Fibroblast of villous mesenchyme (primary cell): ENCODE results near the gene RNF215. TPM values are rescaled to one million over a fixed set of nuclear protein-coding genes. Genes with fewer than 3 reads are reported as not detected.

Experiments used
- DNase-seq: peaks from one replicate; pipeline ENCODE4 v3.0.0-alpha.2; 2010; ENCODE audit warnings: low read depth
- H3K4me3 ChIP-seq: 2 replicates; pipeline ENCODE4 v1.5.1; 2011; ENCODE audit warnings: low read depth, mild to moderate bottlenecking, low read length
- total RNA-seq: library from RNA; depleted of rRNA; stranded (reverse); fragments of >200 nt; gene quantifications from 2 replicates; pipeline ENCODE4 v1.2.3, GENCODE V29; 2012
- TF ChIP-seq, protein P1 (sequence below): IDR thresholded peaks from 2 replicates; pipeline ENCODE4 v1.5.1; 2012; ENCODE audit warnings: low read depth, mild to moderate bottlenecking, low read length; ENCODE audit not compliant: insufficient read depth

Gene RNF215
- total RNA-seq, 1 donor = 20.3 TPM

DNA sequence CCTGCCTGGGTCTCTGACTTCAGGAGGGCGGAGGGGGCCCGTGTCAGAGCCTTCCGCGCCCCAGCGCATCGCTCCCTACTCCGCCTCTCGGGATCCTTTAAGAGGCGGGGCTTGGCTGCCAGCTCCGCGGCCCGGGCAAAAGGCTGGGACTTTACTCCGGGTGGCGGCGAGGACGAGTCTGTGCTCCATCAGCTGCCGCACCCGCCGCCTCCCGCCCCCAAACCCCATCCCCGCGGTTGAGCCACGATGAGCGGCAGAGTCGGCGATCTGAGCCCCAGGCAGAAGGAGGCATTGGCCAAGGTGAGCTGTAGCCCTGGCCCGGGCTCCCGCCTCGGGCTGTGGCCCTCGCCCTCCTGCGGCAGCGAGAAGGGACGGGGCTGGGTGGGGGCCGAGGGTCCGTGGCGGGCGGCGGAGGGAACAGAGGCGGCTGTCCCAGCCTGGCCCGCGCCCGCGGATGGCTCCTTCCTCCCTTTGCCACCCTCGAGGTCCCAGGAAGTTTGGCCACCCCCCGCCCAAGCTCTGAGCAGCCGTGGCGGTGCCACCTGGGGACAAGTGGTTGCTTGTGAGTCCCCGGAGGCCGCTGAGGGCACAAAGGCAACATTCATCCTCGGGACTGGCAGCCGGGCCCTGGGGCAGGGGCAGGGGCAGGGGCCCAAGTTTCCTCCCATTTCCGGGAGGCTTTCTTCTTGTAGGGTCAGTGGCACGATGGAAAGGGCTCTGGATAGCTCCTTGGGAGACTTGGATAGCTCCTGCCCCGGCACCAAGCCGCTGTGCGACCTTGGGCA lies 9.9 kb upstream of the RNF215 start, which contains the start of gene SEC14L2:
Gene SEC14L2 (plus strand): TSS at position 148 of the 785 bp plus-strand sequence. CDS start 99 bp downstream, at position 247.
- TF ChIP-seq, protein P1, sequence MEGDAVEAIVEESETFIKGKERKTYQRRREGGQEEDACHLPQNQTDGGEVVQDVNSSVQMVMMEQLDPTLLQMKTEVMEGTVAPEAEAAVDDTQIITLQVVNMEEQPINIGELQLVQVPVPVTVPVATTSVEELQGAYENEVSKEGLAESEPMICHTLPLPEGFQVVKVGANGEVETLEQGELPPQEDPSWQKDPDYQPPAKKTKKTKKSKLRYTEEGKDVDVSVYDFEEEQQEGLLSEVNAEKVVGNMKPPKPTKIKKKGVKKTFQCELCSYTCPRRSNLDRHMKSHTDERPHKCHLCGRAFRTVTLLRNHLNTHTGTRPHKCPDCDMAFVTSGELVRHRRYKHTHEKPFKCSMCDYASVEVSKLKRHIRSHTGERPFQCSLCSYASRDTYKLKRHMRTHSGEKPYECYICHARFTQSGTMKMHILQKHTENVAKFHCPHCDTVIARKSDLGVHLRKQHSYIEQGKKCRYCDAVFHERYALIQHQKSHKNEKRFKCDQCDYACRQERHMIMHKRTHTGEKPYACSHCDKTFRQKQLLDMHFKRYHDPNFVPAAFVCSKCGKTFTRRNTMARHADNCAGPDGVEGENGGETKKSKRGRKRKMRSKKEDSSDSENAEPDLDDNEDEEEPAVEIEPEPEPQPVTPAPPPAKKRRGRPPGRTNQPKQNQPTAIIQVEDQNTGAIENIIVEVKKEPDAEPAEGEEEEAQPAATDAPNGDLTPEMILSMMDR = no peak
- DNase-seq = peak; percentile 38
- H3K4me3 ChIP-seq = peak within 1 kb of the TSS; percentile 85

DNA sequence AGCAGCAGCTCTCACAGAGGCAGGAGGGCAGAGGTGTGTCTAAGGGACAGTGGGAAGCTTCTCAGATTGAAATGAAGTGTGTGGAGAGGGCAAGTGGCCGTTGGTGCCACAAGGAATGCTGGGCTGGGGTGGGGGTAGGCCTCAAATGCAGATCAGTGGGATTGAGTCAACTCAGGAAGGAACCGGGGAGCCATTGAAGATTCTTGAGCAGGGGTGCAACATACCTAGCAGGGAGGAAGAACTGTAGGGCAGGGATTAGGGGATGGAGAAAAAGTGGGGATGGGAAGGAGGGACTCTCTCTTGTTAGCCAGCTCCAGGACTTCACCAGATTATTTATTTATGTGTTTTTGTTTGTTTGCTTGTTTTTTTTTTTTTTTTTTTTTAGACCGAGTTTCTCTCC lies 6.7 kb upstream of the RNF215 start:
- TF ChIP-seq, protein P1 = no peak
- no peak overlapping the region for H3K4me3 ChIP-seq
- DNase-seq = no peak

DNA sequence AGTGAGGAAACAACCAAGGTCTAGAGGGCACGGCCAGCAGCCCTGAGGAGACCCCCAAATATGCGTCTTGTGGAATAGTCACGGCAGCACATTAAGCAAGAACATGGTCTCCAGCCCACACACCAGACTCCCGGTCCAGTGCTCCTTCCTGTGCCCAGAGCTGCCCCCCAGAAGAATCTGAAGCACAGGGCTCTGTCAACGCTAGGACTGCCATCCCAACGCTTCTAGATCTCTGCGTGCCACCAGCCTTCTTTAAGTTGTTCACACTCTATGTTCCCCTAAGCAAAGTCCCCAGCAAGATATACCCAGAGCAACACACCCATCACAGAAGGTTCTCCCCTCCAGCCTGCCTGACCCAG lies 6.1 kb upstream of the RNF215 start:
- TF ChIP-seq, protein P1 = no peak
- H3K4me3 ChIP-seq = no peak overlapping the region
- DNase-seq = no peak

DNA sequence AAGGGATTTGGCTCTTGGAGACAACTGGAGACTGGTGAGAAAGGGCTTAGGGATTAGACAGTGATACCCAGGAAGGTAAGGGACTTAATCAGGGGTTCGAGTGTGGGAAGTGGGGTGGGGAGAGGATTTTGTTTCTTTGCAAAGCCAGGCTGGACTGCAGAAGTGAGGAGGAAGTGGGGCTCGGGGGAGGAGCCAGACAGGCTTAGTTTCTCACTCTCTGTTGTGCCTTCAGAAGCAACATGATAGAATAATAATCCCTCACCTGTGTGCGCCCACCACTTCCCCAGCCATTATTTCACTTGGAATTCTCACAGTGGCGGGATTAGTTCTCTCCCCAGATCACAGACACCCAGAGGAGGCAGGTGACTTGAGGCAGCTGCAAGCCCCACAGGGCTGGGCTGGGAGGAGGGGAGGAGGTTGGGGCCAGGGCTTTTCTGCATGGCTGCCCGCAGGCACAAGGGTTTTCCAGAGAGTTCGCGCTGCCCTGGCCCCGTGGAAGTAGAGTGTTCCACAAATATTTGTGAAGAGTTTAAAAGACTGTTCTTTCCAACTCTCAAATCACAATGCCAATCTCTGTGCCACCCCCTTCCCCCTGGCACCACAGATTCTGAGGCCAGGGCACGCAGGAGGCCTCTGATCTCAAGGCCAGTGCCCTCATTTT lies 5.6 kb upstream of the RNF215 start:
- TF ChIP-seq, protein P1 = no peak
- DNase-seq = no peak

DNA sequence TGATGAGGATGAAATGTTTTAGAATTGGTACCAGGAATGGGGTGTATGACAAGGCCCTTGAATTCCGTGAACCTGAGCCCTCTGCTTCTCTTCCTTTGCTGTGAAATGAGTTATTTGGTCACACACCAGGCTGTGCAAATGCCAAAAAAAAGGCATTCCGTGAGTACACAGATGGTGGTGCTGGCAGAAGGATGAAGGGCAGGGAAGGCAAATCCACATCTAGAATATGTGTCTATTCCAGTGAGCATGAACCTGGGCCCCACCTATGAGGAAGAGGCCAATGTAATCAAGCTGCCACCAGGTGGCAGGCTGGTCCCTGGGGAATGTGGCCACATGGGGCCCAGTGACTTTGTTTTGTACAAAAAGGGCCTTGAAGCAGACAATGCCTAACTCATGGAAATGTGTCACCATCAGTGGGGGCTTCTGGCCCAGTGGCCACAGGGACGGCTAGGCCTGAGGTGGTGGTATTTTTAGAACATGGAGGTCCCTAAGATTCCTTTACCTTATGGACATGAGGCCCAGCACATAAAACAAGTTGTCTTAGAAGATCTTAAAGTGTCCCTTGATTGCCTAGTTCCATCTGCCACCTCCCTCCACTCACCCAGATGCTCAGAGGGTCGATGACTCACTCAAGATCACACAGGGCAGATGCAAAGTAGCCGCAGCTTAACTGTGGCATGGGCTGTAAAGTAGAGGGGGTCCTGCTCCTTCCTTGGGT lies 3.9 kb upstream of the RNF215 start:
- no peak overlapping the region for H3K4me3 ChIP-seq
- DNase-seq = peak; percentile 72
- TF ChIP-seq, protein P1 = peak; percentile 81

More for the DNA sequence above, 5.6 kb upstream of the RNF215 start:
- H3K4me3 ChIP-seq = no peak overlapping the region

DNA sequence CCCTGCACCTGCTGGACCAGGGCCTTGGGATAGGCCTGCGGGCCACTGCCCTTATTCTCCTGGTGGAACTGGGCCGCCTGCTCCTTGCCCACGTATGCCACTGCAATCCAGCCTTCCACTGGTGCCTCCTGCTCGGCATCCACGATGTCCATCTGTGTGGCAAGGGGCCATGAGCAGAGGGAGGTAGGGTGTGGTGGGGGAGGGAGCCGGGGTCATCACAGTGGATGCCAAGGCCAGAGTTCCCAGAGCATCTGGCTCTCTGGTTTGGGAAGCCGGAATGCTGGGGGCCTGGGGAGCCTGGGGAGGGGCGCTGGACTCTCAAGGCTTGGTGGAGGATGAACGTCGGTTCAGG lies 627 bp downstream of the RNF215 start:
- H3K4me3 ChIP-seq = peak overlapping the region; percentile 70
- DNase-seq = no peak
- TF ChIP-seq, protein P1 = no peak
